GM23338 (cell line): ENCODE results near the gene TFF2. TPM values are rescaled to one million over a fixed set of nuclear protein-coding genes. Genes with fewer than 3 reads are reported as not detected.

Source experiments
- ATAC-seq: fragments of 200-7000 bp; cut with Tn5 transposase; 3 replicates; pipeline ENCODE4 v1.9.1; 2020
- DNase-seq: peaks from one replicate; pipeline ENCODE4 v3.0.0-alpha.2; 2015; ENCODE audit warnings: low spot score
- H2AFZ ChIP-seq: fragments of 200-600 bp; sonication (generic); 2 replicates; pipeline ENCODE4 v1.8.0; 2016; ENCODE audit warnings: antibody characterized with exemption, mild to moderate bottlenecking, moderate library complexity
- H3F3A ChIP-seq: fragments of 200-600 bp; sonication (generic); replicated peaks from 2 replicates; pipeline ENCODE4 v1.8.0; 2017; ENCODE audit warnings: antibody characterized with exemption, mixed run types, low read depth
- H3K27ac ChIP-seq: fragments of 200-600 bp; sonication (generic); 2 replicates; pipeline ENCODE4 v1.6.1; 2016; ENCODE audit warnings: low read depth
- H3K27me3 ChIP-seq: fragments of 200-600 bp; sonication (generic); 2 replicates; pipeline ENCODE4 v1.8.0; 2016; ENCODE audit warnings: mild to moderate bottlenecking, mixed run types, moderate library complexity; ENCODE audit not compliant: insufficient read depth
- H3K36me3 ChIP-seq: fragments of 200-600 bp; sonication (generic); 2 replicates; pipeline ENCODE4 v1.8.0; 2016; ENCODE audit warnings: mild to moderate bottlenecking; ENCODE audit not compliant: insufficient read depth
- H3K4me1 ChIP-seq: fragments of 200-600 bp; sonication (generic); 2 replicates; pipeline ENCODE4 v1.8.0; 2016; ENCODE audit warnings: mild to moderate bottlenecking, moderate library complexity; ENCODE audit not compliant: insufficient read depth
- H3K4me2 ChIP-seq: fragments of 200-600 bp; sonication (generic); 2 replicates; pipeline ENCODE4 v1.7.1; 2017; ENCODE audit warnings: mixed run types
- H3K4me3 ChIP-seq: fragments of 200-600 bp; sonication (generic); 2 replicates; pipeline ENCODE4 v1.6.1; 2016; ENCODE audit warnings: mixed run types
- H3K79me2 ChIP-seq: fragments of 200-600 bp; sonication (generic); replicated peaks from 2 replicates; pipeline ENCODE4 v1.8.0; 2017; ENCODE audit warnings: mild to moderate bottlenecking; ENCODE audit not compliant: insufficient read depth
- H3K9me2 ChIP-seq: fragments of 200-600 bp; sonication (generic); 2 replicates; pipeline ENCODE4 v1.8.0; 2017; ENCODE audit not compliant: insufficient read depth
- H4K20me1 ChIP-seq: fragments of 200-600 bp; sonication (generic); replicated peaks from 2 replicates; pipeline ENCODE4 v1.8.0; 2017; ENCODE audit warnings: mild to moderate bottlenecking; ENCODE audit not compliant: insufficient read depth
- H3K27ac Mint-ChIP-seq: 2 replicates; pipeline ENCODE4 v1.8.0; 2020; ENCODE audit warnings: inconsistent platforms, mild to moderate bottlenecking, moderate library complexity, mixed read lengths
- H3K27me3 Mint-ChIP-seq: 3 replicates; pipeline ENCODE4 v1.8.0; 2022; ENCODE audit warnings: low read depth, mild to moderate bottlenecking, moderate library complexity, mixed read lengths, inconsistent platforms; ENCODE audit not compliant: insufficient read depth, poor library complexity
- H3K36me3 Mint-ChIP-seq: 3 replicates; pipeline ENCODE4 v1.8.0; 2021; ENCODE audit warnings: low read depth, mild to moderate bottlenecking, inconsistent platforms, moderate library complexity, mixed read lengths
- H3K4me1 Mint-ChIP-seq: 3 replicates; pipeline ENCODE4 v1.8.0; 2020; ENCODE audit warnings: mild to moderate bottlenecking, inconsistent platforms, mixed read lengths
- H3K4me3 Mint-ChIP-seq: 3 replicates; pipeline ENCODE4 v1.8.0; 2021; ENCODE audit warnings: moderate library complexity, mild to moderate bottlenecking, inconsistent platforms, mixed read lengths
- H3K9me3 Mint-ChIP-seq: 3 replicates; pipeline ENCODE4 v1.8.0; 2020; ENCODE audit warnings: moderate library complexity, mild to moderate bottlenecking, inconsistent platforms, mixed read lengths
- CREB1 ChIP-seq: fragments of 250-450 bp; sonication (Bioruptor Pico); IDR thresholded peaks from 2 replicates; pipeline ENCODE4 v1.5.0; 2020; ENCODE audit warnings: low read depth, mild to moderate bottlenecking, moderate library complexity
- ETS1 ChIP-seq: IDR thresholded peaks from 2 replicates; pipeline ENCODE4 v1.6.1; 2016; ENCODE audit warnings: antibody characterized with exemption
- EZH2 ChIP-seq: fragments of 200-600 bp; sonication (generic); IDR thresholded peaks from one replicate; pipeline ENCODE4 v1.8.0; 2017; ENCODE audit warnings: antibody characterized with exemption, mild to moderate bottlenecking, low read depth; ENCODE audit not compliant: unreplicated experiment
- JUNB ChIP-seq: IDR thresholded peaks from one replicate; pipeline ENCODE4 v1.6.1; 2016; ENCODE audit warnings: antibody characterized with exemption; ENCODE audit not compliant: unreplicated experiment
- NANOG ChIP-seq: IDR thresholded peaks from 2 replicates; pipeline ENCODE4 v1.6.1; 2016; ENCODE audit warnings: antibody characterized with exemption, borderline replicate concordance
- POLR2AphosphoS5 ChIP-seq: IDR thresholded peaks from 2 replicates; pipeline ENCODE4 v1.6.1; 2016; ENCODE audit warnings: antibody characterized with exemption, low read depth
- REST ChIP-seq: IDR thresholded peaks from one replicate; pipeline ENCODE4 v1.6.1; 2018; ENCODE audit warnings: antibody characterized with exemption; ENCODE audit not compliant: unreplicated experiment
- STAT1 ChIP-seq: IDR thresholded peaks from one replicate; pipeline ENCODE4 v1.6.1; 2016; ENCODE audit warnings: antibody characterized with exemption; ENCODE audit not compliant: unreplicated experiment
- ZNF114 ChIP-seq: fragments of 250-450 bp; sonication (Bioruptor Pico); IDR thresholded peaks from 2 replicates; pipeline ENCODE4 v1.5.0; 2020; ENCODE audit warnings: mild to moderate bottlenecking, moderate library complexity
- polyA plus RNA-seq: library from polyadenylated mRNA; unstranded; fragments of >200 nt; fragmentation: Nextera tagmentation; extraction: Ambion mirVana; gene quantifications from 2 replicates; pipeline ENCODE4 v1.2.1, GENCODE V29; 2016
- total RNA-seq: library from RNA; depleted of rRNA; stranded (reverse); fragments of >200 nt; shearing (Covaris generic); gene quantifications from 2 replicates; pipeline ENCODE4 v1.2.3, GENCODE V29; 2014
- TF ChIP-seq, protein P1 (sequence below), 2 experiments: fragments of 200-600 bp in 1 of 2; sonication (generic) in 1 of 2; conservative IDR thresholded peaks; 2 replicates each; pipeline versions ENCODE4 v1.5.1 to v1.6.1; 2016 to 2017; ENCODE audit warnings: antibody characterized with exemption in 2 of 2, low read depth in 2 of 2, mild to moderate bottlenecking in 2 of 2, moderate library complexity in 1 of 2

Gene TFF2
- total and polyA plus RNA-seq, 2 experiments from 2014 or later = not detected

DNA sequence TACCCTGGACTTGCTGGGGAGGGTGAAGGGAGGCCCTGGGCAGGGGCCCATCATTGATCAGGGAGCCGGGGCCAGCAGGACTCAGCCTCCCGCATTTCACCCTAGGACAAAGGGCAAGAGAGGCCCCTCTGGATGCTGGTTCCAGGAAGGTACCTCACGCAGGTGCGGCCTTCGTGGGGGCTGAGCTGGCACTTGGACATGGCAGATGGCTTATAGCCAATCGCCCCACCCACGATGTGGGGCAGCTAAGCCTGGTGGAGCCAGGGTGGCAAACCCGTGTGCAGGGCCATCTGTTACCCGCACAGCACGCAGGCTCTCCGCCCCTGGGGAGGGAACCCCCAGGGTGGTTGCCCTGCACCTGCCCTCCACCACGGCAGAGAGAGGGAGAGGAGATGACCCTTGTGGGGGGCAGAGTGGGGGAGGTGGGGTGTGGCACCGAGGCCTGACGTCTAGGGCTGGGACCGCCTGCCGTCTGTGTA, 38.1 kb downstream of the TFF2 start (continued):
- TF ChIP-seq, protein P1, sequence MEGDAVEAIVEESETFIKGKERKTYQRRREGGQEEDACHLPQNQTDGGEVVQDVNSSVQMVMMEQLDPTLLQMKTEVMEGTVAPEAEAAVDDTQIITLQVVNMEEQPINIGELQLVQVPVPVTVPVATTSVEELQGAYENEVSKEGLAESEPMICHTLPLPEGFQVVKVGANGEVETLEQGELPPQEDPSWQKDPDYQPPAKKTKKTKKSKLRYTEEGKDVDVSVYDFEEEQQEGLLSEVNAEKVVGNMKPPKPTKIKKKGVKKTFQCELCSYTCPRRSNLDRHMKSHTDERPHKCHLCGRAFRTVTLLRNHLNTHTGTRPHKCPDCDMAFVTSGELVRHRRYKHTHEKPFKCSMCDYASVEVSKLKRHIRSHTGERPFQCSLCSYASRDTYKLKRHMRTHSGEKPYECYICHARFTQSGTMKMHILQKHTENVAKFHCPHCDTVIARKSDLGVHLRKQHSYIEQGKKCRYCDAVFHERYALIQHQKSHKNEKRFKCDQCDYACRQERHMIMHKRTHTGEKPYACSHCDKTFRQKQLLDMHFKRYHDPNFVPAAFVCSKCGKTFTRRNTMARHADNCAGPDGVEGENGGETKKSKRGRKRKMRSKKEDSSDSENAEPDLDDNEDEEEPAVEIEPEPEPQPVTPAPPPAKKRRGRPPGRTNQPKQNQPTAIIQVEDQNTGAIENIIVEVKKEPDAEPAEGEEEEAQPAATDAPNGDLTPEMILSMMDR (conservative IDR thresholded peaks at IDR 0.05; ENCODE audit: low read depth in 2 of 2) = no peak
- TF ChIP-seq REST (no peak), EZH2 (no peak)

DNA sequence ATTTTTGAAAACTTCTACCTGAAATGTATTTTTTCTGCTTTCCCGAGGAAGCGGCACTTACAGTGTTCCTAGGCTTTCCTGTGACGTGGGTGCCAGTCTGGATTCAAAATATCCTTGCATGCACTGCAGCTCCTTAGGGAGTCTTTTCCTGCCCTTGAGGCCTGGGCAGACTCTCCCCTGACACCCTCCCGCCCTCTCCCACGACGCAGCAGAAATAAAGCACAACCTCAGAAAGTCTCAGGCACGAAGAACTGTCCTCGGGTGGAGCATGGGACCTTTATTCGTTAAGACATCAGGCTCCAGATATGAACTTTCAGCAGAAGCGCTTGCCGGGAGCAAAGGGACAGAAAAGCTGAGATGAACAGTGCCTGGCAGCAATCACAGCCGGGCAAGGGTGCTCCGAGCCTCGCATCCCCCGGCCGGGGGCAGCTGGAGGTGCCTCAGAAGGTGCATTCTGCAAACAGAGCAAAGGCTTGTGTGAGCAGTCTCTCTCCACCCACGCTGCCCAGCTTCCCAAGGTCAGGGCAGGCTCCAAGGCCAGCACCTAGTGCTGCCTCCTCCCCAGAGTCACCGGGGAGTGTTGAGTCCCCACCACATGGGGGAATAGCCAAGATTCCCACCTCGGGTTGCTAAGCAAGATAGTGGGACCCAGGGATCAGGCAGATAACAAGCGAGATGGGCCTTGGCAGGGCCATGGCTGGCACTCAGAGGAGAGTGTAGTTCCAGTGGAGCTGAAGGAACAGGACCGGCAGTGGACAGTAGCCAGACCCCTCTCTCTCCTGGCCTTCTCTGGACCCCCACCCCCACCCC, 38.8 kb downstream of the TFF2 start:
- ATAC-seq = no peak
- Mint-ChIP-seq H3K4me3 (no peak overlapping the region), H3K9me3 (no peaks in the 10 kb centered on the region), H3K4me1 (peaks cover 40% of the 10 kb centered on the region), H3K27ac (no peak overlapping the region), H3K27me3 (peaks cover 13% of the 10 kb centered on the region), H3K36me3 (no peaks in the 10 kb centered on the region)
- H3K4me3 ChIP-seq = no peak overlapping the region
- no peaks in the 10 kb centered on the region for H3K79me2 ChIP-seq
- DNase-seq = no peak
- H3K9me2 ChIP-seq = no peaks in the 10 kb centered on the region
- no peaks in the 10 kb centered on the region for H3F3A ChIP-seq
- no peaks in the 10 kb centered on the region for H3K27me3 ChIP-seq
- H2AFZ ChIP-seq = no peak overlapping the region
- TF ChIP-seq NANOG = no peak
- TF ChIP-seq JUNB = no peak
- H3K36me3 ChIP-seq = no peaks in the 10 kb centered on the region
- no peak overlapping the region for H3K4me2 ChIP-seq
- no peak overlapping the region for H3K27ac ChIP-seq
- H4K20me1 ChIP-seq = no peaks in the 10 kb centered on the region
- peaks cover 11% of the 10 kb centered on the region; the same call in 1 of the 2 replicates for H3K4me1 ChIP-seq

- Mint-ChIP-seq H3K4me1 (peaks cover 31% of the 10 kb centered on the region), H3K36me3 (no peaks in the 10 kb centered on the region), H3K27ac (no peak overlapping the region), H3K9me3 (no peaks in the 10 kb centered on the region), H3K27me3 (peaks cover 15% of the 10 kb centered on the region), H3K4me3 (no peak overlapping the region)
- no peaks in the 10 kb centered on the region for H4K20me1 ChIP-seq
- H3K27me3 ChIP-seq = no peaks in the 10 kb centered on the region
- H3K27ac ChIP-seq = no peak overlapping the region
- H3F3A ChIP-seq = no peaks in the 10 kb centered on the region
- no peak for ATAC-seq
- H2AFZ ChIP-seq = no peak overlapping the region
- H3K4me3 ChIP-seq = no peak overlapping the region
- no peaks in the 10 kb centered on the region for H3K9me2 ChIP-seq
- H3K4me1 ChIP-seq = peaks cover 11% of the 10 kb centered on the region; the same call in 1 of the 2 replicates
- DNase-seq = no peak
- H3K79me2 ChIP-seq = no peaks in the 10 kb centered on the region
- no peaks in the 10 kb centered on the region for H3K36me3 ChIP-seq
- no peak overlapping the region for H3K4me2 ChIP-seq
- TF ChIP-seq JUNB (no peak), POLR2AphosphoS5 (no peak), ETS1 (no peak), CREB1 (no peak), STAT1 (no peak), ZNF114 (CRISPR knock-in tag) (no peak), REST (no peak), NANOG (no peak)
These were observed 39.6 kb downstream of the TFF2 start for GRCh38 chr21:42311160-42311559.
